ENCODE measurements around the gene FLNC. TPM values are rescaled to one million over a fixed set of nuclear protein-coding genes. Genes with fewer than 3 reads are reported as not detected.

Gene FLNC
- total RNA-seq, 2 experiments from 2014 or later, result 0.02 TPM

- POLR2A ChIA-PET, result no interaction called here
- CTCF ChIA-PET, result interaction anchor here (0.7 to 1.8 kb wide), 2 partner anchors 14 to 37 kb away, joined by 4 to 6 read pairs; no protein-coding TSS in a partner anchor
Observed at GRCh38 chr7:128827971-128828711, 2.1 kb upstream of the FLNC start.

GRCh38 chr7:128829391-128830166 lies 627 bp upstream of the FLNC start:
- POLR2A ChIA-PET, result no interaction called here
- CTCF ChIA-PET, result no interaction called here

- ChIA-PET CTCF (interaction anchor here (0.8 kb wide), 1 partner anchor 10 kb away, joined by 5 read pairs; no protein-coding TSS in a partner anchor), POLR2A (interaction anchor here (0.6 to 1.1 kb wide), 2 partner anchors 36 to 371 kb away, joined by 3 to 4 read pairs; no protein-coding TSS in a partner anchor)
Observed at GRCh38 chr7:128831178-128831993, 1.2 kb downstream of the FLNC start.

- POLR2A ChIA-PET, result interaction anchor here (0.6 kb wide), 1 partner anchor 372 kb away, joined by 3 read pairs; no protein-coding TSS in a partner anchor
- CTCF ChIA-PET, result interaction anchor here (0.8 kb wide), 1 partner anchor 10 kb away, joined by 5 read pairs; no protein-coding TSS in a partner anchor
Observed at GRCh38 chr7:128831994-128832879, 2.0 kb downstream of the FLNC start.

GRCh38 chr7:128832880-128833147 lies 2.6 kb downstream of the FLNC start:
- ChIA-PET POLR2A (no interaction called here), CTCF (no interaction called here)

- POLR2A ChIA-PET, result no interaction called here
- CTCF ChIA-PET, result interaction anchor here (0.6 kb wide), 1 partner anchor 10 kb away, joined by 3 read pairs; no protein-coding TSS in a partner anchor
Observed at GRCh38 chr7:128833148-128833945, 3.1 kb downstream of the FLNC start.

- POLR2A ChIA-PET, result no interaction called here
- CTCF ChIA-PET, result interaction anchor here (0.6 kb wide), 1 partner anchor 10 kb away, joined by 3 read pairs; no protein-coding TSS in a partner anchor
Observed at GRCh38 chr7:128833946-128834325, 3.7 kb downstream of the FLNC start.

- ChIA-PET POLR2A (no interaction called here), CTCF (no interaction called here)
Observed at GRCh38 chr7:128835231-128835751, 5.1 kb downstream of the FLNC start.

GRCh38 chr7:128835790-128836641 lies 5.8 kb downstream of the FLNC start:
- ChIA-PET CTCF (no interaction called here), POLR2A (no interaction called here)

GRCh38 chr7:128836729-128837348 lies 6.6 kb downstream of the FLNC start:
- ChIA-PET POLR2A (no interaction called here), CTCF (no interaction called here)

- CTCF ChIA-PET, result interaction anchor here (1.1 kb wide), 1 partner anchor 12 kb away, joined by 3 read pairs; no protein-coding TSS in a partner anchor
- POLR2A ChIA-PET, result no interaction called here
Observed at GRCh38 chr7:128837521-128837921, 7.3 kb downstream of the FLNC start.

GRCh38 chr7:128838109-128838779 lies 8.0 kb downstream of the FLNC start:
- ChIA-PET POLR2A (no interaction called here), CTCF (interaction anchor here (1.1 kb wide), 1 partner anchor 13 kb away, joined by 3 read pairs; no protein-coding TSS in a partner anchor)

- ChIA-PET POLR2A (interaction anchor here (1.0 kb wide), 1 partner anchor 24 kb away, joined by 3 read pairs; the partner anchor contains the start of gene ATP6V1F), CTCF (interaction anchor here (0.5 kb wide), 1 partner anchor 388 kb away, joined by 3 read pairs; no protein-coding TSS in a partner anchor)
Observed at GRCh38 chr7:128838981-128839731, 8.9 kb downstream of the FLNC start.

- CTCF ChIA-PET, result interaction anchor here (0.5 to 1.4 kb wide), 2 partner anchors 44 to 387 kb away, joined by 3 to 4 read pairs; no protein-coding TSS in a partner anchor
- POLR2A ChIA-PET, result interaction anchor here (1.0 kb wide), 1 partner anchor 23 kb away, joined by 3 read pairs; the partner anchor contains the start of gene ATP6V1F
Observed at GRCh38 chr7:128839751-128840177, 9.6 kb downstream of the FLNC start.
